CD1c-positive myeloid dendritic cell (primary cell): ENCODE measurements around the gene CRACDL.

Source experiments
- DNase-seq: peaks from one replicate; pipeline ENCODE4 v3.0.0-alpha.2; 2016; ENCODE audit errors: extremely low spot score

The CRACDL gene

DNA sequence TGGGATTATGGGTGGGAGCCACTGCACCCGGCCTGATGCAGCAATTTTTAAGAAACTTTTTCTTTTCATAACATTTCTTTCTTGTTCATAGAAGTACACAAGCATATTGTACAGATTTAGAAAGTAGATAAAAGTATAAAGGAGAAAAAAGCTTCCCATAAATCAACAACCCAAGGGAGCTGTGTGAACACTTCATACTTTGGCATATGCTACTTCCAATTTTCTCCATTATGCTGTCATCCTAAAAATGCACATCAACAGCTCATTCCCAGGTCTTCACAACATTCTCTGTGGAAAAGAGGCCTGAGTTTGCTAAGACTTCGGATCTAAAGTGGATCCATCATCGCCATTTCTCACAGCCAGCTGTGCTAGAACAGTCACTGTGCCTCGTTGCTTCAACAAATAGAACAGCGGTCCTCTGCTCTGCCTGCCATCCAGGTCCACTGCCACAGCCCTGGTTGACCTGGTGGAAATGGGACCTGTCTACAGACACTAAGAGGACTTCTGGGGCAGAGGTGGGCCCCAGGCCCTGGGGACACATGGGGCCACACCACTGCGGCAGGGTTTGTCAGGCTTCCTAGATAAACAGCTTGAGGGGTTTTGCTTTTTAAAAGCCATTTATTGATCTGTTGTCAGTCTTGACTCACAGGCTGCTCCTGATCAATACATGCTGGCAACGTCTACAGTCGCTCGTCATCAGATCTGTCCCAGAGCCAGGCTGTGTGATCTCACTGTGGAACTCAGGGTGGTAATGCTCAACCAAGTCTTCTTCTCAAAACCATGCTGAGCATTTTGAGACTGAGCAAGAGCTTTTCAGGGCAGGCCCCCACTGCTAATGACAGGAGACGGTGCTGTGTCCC, 132.4 kb downstream of the CRACDL start:
- no peak for DNase-seq

GRCh38 chr2:98802344-98802743, 133.7 kb downstream of the CRACDL start:
- DNase-seq, result no peak

DNA sequence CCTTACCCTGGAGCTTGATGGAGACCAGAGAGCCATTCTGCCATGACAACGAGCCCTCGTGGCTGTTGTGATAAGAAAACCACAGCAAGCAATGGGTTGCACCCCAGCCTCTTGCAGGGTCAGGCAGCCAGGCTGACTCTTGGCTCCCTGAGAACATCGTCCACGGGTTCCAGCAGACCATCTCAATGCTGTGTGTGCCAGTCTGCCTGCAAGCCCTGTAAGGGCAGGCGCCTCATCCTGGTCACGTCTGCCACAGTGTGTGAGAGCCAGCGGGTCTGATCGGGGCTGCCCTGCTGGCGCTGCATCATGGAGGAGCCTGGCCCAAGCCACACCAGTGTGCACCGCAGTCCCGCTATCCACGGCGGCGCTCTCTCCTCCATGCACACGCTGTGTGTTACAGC, 134.1 kb downstream of the CRACDL start:
- no peak for DNase-seq

DNA sequence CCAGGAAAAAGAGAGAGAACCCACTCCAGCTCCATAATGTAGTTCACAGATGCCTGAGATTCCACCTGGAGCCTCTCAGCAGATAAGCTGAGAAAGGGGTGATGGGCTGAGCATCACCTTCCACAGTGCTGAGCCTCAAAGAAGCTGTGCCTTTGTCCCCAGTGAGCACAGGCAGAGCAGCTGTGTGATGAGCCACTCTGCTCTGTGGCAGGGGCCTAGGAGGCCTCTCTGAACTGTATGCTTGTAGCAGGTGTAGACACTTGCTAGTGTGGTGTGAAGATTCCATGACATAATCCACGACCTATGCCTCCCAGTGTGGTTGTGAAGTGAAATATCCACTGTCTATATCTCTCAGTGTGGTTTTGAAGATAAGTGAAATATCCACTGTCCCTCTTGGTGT, 134.7 kb downstream of the CRACDL start:
- no peak for DNase-seq

DNA sequence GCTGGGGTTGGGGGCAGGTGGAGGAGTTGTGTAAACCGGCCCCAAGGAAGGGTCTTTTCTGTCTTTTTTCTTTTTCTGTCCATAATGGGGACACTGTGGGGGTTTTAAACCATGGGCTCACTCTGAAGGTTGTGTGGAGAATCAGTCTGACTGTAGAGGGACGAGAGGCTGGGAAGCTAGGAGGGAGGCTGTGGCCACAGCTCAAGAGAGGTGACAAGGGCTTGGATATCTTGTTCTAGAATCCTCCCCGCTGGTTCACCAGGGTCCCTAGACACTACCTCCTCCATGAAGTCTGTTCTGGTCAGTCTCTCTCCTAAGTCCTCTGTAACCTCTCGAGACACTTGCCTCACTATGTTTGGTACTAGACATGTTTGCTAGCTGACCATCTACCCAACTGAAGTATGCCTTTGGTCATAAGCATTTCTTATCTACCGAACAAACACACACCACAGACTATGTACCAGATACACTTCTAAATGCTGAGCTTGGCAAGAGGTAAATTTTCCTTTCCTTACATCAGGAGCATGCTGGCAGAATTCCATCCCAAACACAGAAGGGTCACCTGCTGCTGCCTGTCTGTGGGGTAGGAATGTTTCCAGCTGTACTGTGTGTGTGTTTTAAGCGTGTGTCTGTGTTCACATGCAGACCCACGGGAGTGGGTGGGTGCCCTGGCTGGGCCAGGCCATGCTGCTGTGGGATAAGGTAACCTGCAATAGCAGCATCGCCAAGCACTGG, 135.5 kb downstream of the CRACDL start:
- DNase-seq, result no peak

GRCh38 chr2:98799375-98800329, 136.4 kb downstream of the CRACDL start:
- no peak for DNase-seq

GRCh38 chr2:98796775-98797544, 139.1 kb downstream of the CRACDL start:
- no peak for DNase-seq

- no peak for DNase-seq
Observed at GRCh38 chr2:98795891-98796676, 139.9 kb downstream of the CRACDL start.

DNA sequence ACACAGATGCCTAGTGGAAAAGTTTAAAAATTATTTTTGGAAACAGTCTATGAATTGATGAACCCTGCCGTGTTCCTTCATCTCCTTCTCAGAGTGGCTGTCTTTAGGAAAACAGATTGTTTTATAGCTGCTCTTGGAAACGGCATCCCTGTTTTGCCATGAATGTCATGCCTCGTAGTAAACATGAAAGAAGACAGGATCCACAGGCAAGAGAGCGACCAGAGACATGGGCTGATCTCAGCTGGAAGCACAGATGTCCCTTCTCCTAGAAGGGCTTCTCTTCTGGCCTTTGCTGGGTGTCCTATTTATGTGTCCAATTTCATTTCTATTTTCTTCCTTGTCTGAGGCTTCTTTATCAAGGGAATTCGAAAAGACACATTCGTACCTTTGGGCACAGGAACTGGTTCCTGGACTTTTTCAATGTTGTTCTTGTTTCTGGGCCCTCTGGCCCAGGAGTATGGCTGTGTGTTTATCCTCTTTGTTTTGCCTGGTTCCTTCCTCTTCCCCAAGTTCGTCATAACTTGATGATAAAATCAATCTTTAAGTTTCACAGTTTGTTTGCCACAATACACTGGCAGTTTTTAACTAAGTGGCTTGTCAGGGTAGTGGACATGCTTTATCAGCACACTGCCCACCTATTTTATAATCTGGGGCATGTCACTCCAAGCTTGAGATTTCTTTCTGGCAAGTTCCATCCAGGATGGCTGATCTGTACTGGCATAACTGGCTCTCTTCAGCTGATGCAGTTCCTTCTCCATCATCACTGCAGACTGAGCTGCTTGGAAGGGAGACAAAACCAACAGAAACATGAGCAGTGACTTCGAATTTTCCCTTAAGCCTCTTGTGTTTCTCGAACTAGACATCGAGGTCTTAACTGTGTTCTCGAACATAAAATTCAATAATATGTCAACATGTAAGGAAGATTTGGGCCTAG, 141.9 kb downstream of the CRACDL start:
- no peak for DNase-seq

- DNase-seq, result no peak
Observed at GRCh38 chr2:98793275-98793674, 142.8 kb downstream of the CRACDL start.

- DNase-seq, result no peak
Observed at GRCh38 chr2:98790221-98790620, 145.8 kb downstream of the CRACDL start.

- no peak for DNase-seq
Observed at GRCh38 chr2:98787700-98788099, 148.3 kb downstream of the CRACDL start.

DNA sequence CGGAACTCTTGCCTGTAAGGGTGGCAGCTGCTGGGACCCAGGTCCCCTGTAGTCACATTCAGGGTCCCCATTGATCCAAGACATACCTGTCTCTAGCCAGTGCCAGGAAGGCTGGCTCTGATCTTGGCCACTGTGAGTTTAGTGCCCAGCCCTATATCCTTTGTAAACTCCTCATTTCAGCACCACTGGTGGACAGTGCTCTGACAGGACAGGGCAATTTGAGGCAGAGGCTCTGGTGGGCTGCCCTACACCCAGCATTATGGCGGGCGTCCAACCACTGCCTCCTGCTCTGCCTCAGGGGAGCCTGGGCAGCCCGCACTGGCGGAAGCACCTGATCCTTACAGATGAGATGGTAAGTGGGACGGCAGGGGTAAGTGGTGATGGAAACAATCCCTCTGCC, 149.8 kb downstream of the CRACDL start:
- DNase-seq, result no peak

DNA sequence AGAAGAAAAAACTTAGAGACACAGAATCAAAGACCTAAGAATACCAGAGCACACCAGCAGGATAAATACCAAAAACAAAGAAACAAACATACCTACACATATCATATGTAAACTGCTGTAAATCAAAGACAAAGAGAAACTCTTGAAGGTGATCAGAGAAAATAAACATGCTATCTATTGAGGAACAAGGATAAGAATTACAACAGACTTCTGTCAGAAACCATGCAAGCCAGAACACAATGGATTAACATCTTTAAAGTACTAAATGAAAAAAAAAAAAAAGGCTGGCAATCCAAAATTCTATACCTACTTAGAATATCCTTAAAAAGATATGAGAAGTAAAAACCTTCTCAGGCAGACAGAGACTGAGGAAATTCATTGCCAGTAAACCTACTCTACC, 153.5 kb downstream of the CRACDL start:
- DNase-seq, result no peak

DNA sequence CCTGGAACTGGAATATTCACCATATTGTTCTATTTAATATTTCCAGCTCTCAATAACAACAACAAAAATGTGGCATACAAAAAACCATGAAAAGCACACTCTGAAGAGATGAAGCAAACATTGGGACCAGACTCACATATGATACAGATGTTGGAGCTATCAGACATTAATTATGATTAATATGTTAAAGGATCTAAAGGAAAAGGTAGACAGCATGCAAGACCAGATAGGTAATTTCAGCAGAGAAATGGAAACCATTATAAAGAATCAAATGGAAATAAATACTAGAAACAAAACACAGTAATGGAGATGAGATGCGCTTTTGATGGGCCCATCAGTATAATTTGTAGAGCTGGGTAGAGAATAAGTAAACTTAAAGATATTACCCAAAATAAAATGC, 154.2 kb downstream of the CRACDL start:
- no peak for DNase-seq

DNA sequence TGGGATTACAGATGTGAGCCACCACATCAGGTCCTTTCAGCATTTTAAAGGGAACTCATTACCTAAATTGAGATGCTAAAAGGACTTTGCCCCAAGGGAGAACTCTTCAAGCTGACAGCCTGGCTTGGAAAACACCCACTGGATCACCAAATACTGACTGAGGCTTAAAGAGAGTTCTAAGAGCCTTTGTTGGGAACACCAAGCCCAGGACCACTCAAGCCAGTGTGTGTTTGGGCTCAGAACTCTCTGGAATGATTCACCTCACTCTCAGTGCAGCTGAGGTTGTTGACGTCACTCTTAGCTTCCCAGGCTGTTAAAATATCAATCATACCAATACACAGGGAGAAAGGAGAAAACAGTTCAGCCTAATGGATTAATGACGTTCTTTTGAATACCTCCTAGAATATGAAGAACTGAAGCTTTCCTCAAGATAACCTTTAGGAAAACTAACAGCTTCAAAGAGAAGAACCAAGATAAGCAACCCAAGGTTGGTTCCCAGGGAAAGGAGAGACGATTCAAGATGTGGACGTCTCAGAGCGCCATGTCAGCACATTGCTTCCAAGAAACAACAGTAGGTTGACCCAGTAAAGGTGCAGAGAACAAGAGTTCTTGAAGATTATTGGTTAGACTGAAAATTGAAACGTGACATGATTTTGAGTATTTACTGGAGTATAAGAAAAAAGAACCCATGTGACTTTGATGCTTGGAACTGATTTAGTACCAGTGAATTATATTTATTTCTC, 157.1 kb downstream of the CRACDL start:
- DNase-seq, result no peak

DNA sequence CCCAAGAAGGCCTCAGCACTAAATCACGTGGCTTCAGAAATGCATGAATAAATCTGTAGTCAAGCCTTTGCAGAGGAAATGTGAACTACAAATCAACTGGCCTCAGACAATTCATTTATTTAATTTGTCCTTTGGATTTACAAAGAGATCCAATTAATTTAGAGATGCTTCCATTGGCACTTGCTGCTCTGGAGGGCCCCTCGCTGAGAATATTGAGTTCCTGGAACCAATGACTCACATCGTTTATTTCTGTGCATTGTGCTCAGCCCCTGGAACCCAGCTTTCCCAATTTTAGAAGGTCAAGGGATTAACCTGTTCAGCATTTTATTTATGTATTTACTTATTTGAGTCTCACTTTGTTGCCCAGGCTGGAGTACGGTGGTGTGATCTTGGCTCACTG, 157.9 kb downstream of the CRACDL start:
- no peak for DNase-seq

DNA sequence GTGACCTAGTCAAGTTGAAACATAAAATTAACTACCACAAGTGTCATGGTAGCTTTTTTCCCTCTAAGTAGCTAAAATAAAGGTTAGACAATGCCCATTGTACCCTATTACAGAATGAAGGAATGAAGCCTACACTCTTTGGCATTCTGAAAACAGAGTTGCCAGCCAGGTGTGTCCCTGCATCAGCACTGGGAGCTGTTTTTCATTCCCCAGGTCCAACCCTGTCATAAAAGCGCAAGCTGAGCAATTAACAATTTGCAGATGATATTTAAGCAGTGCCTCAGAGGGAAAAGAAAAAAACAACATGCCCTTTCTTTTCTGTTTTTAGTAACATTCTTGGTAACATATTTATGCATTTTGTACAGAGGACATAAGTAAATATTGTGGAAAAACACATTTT, 158.3 kb downstream of the CRACDL start:
- DNase-seq, result no peak

DNA sequence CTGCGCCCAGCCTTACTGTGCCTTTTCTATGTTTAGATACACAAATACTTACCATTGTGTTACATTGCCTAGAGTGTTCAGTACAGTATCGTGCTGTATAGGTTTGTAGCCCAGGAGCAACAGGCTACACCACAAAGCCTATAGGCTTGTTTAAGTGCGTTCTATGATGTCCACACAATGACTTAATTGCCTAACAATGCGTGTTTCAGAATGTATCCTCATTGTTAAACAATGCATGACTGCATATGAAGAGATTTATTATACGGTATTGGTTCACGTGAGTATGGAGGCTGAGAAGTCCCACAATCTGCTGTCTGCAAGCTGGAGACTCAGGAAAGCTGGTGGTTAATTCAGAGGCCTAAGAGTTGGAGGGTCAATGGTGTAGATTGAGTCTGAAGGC, 158.9 kb downstream of the CRACDL start:
- no peak for DNase-seq
